Mesenchymal stem cell (in vitro differentiated cells and primary cell): ENCODE measurements around the gene TINAG.

ENCODE experiments used
- DNase-seq: peaks from one replicate; pipeline ENCODE4 v3.0.0-alpha.2; 2013
- H2AFZ ChIP-seq: one replicate; pipeline ENCODE4 v1.6.1; 2013; ENCODE audit warnings: low read depth, mild to moderate bottlenecking, control low read depth, inconsistent platforms, low read length, moderate library complexity
- H2AK5ac ChIP-seq: 2 replicates; pipeline ENCODE4 v1.6.1; 2013; ENCODE audit warnings: low read length, moderate library complexity, mild to moderate bottlenecking, inconsistent platforms; ENCODE audit not compliant: severe bottlenecking
- H2BK120ac ChIP-seq: one replicate; pipeline ENCODE4 v1.6.1; 2013; ENCODE audit warnings: low read depth, mild to moderate bottlenecking, inconsistent platforms, low read length, moderate library complexity
- H2BK12ac ChIP-seq, 2 experiments: one replicate each; pipeline ENCODE4 v1.6.1; 2013; ENCODE audit warnings: inconsistent platforms in 2 of 2, low read length in 2 of 2, mild to moderate bottlenecking in 2 of 2, moderate library complexity in 2 of 2, control low read depth in 1 of 2
- H2BK15ac ChIP-seq: one replicate; pipeline ENCODE4 v1.6.1; 2013; ENCODE audit warnings: mild to moderate bottlenecking, low read depth, inconsistent platforms; ENCODE audit not compliant: poor library complexity, severe bottlenecking
- H2BK5ac ChIP-seq: 2 replicates; pipeline ENCODE4 v1.6.1; 2013; ENCODE audit warnings: low read depth, mild to moderate bottlenecking, low read length, control low read depth, inconsistent platforms; ENCODE audit not compliant: poor library complexity, severe bottlenecking
- H3K14ac ChIP-seq, 2 experiments: one replicate each; pipeline ENCODE4 v1.6.1; 2013; ENCODE audit warnings: inconsistent platforms in 2 of 2, low read length in 2 of 2, control low read depth in 1 of 2, mild to moderate bottlenecking in 1 of 2, moderate library complexity in 1 of 2
- H3K18ac ChIP-seq, 2 experiments: one replicate each; pipeline ENCODE4 v1.6.1; 2013; ENCODE audit warnings: inconsistent platforms in 2 of 2, low read length in 2 of 2, control low read depth in 1 of 2, low read depth in 1 of 2, mild to moderate bottlenecking in 1 of 2
- H3K23ac ChIP-seq, 2 experiments: one replicate each; pipeline ENCODE4 v1.6.1; 2013; ENCODE audit warnings: inconsistent platforms in 2 of 2, low read length in 2 of 2, mild to moderate bottlenecking in 2 of 2, moderate library complexity in 2 of 2, control low read depth in 1 of 2
- H3K27ac ChIP-seq: 2 replicates; pipeline ENCODE4 v1.5.1; 2013; ENCODE audit warnings: mild to moderate bottlenecking, moderate library complexity, low read length, control low read depth, inconsistent platforms; ENCODE audit not compliant: poor library complexity, severe bottlenecking
- H3K27me3 ChIP-seq, 2 experiments: 2 replicates each; pipeline versions ENCODE4 v1.6.1 to v1.7.0; 2013; ENCODE audit warnings: low read length in 2 of 2, mild to moderate bottlenecking in 2 of 2, moderate library complexity in 2 of 2, control low read depth in 1 of 2, inconsistent platforms in 1 of 2; ENCODE audit not compliant: control insufficient read depth in 1 of 2, insufficient read depth in 1 of 2
- H3K36me3 ChIP-seq, 2 experiments: 2 replicates each; pipeline versions ENCODE4 v1.6.1 to v1.7.0; 2013; ENCODE audit warnings: low read length in 2 of 2, control low read depth in 1 of 2, inconsistent platforms in 1 of 2, low read depth in 1 of 2, mild to moderate bottlenecking in 1 of 2; ENCODE audit not compliant: insufficient read depth in 2 of 2, control insufficient read depth in 1 of 2
- H3K4ac ChIP-seq, 2 experiments: one replicate each; pipeline ENCODE4 v1.6.1; 2013; ENCODE audit warnings: inconsistent platforms in 2 of 2, low read length in 2 of 2, mild to moderate bottlenecking in 2 of 2, moderate library complexity in 2 of 2, control low read depth in 1 of 2, low read depth in 1 of 2
- H3K4me1 ChIP-seq: 2 replicates; pipeline ENCODE4 v1.6.1; 2013; ENCODE audit warnings: low read depth, low read length, control low read depth; ENCODE audit not compliant: control insufficient read depth, insufficient read depth
- H3K4me2 ChIP-seq: 2 replicates; pipeline ENCODE4 v1.6.1; 2013; ENCODE audit warnings: low read length, mild to moderate bottlenecking, inconsistent platforms; ENCODE audit not compliant: poor library complexity, severe bottlenecking
- H3K4me3 ChIP-seq, 2 experiments: 2 replicates each; pipeline versions ENCODE4 v1.5.1 to v1.7.0; 2013; ENCODE audit warnings: low read length in 2 of 2, mild to moderate bottlenecking in 2 of 2, control low read depth in 1 of 2, low read depth in 1 of 2; ENCODE audit not compliant: insufficient read depth in 1 of 2
- H3K79me1 ChIP-seq: replicated peaks from 2 replicates; pipeline ENCODE4 v1.6.1; 2013; ENCODE audit warnings: mild to moderate bottlenecking, control low read depth, low read length, inconsistent platforms; ENCODE audit not compliant: poor library complexity, severe bottlenecking
- H3K9ac ChIP-seq: 2 replicates; pipeline ENCODE4 v1.7.0; 2013; ENCODE audit warnings: mild to moderate bottlenecking, low read length, moderate library complexity
- H3K9me3 ChIP-seq: 2 replicates; pipeline ENCODE4 v1.7.0; 2013; ENCODE audit warnings: mild to moderate bottlenecking, low read length; ENCODE audit not compliant: control insufficient read depth
- H4K8ac ChIP-seq: one replicate; pipeline ENCODE4 v1.6.1; 2013; ENCODE audit warnings: inconsistent platforms, mild to moderate bottlenecking, low read length, moderate library complexity
- H4K91ac ChIP-seq: one replicate; pipeline ENCODE4 v1.6.1; 2013; ENCODE audit warnings: mild to moderate bottlenecking, low read length, inconsistent platforms
- WGBS: methylation state at CpG from one replicate; pipeline ENCODE4 v1.1.7; 2013; ENCODE audit warnings: mixed read lengths; 5-methylcytosine and 5-hydroxymethylcytosine counted together

Gene TINAG

DNA sequence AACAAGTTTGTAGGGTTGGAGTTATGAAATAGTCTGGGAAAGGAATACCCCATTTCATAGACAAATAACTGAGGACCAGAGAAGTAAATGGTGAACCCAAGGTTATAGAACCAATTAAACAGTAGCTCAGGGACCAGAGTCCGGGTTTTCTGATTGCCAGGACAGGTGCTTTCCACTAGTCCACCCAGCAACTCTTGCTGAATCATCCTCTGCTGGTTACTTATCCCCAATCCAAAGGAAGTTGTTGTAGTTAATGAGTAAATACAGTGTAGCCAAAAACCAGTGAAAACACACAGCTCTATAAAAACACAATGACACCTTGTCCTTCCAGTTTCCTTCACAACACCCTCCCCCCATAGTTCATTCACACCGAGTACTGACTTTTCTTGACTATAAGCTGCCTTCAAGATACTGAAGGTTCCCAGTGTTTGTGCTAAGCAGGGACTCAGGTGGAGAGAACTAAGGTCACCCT is 766 bp upstream of the TINAG start:
- no peak for DNase-seq

DNA sequence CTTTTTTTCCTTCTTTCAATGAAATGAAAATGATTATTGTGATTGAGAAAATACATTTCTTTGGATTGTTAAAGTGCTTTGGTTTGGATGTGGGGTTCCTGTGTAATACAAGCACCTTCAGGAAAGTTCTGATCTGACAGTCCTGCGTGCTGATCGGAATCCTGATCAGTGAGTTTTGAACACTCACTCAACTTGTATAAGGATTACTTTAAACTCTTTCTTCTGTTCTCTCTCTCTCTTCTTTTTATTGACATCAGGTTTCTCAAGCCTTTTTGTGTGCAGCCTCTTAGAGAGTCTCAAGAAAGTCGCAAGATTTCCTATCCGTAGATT is 710 bp downstream of the TINAG start:
- H3K18ac ChIP-seq = no peak overlapping the region
- no peak overlapping the region for H2BK120ac ChIP-seq
- H3K4me2 ChIP-seq = no peak overlapping the region
- H2BK15ac ChIP-seq = no peak overlapping the region
- H2BK5ac ChIP-seq = no peak overlapping the region
- peaks cover 5% of the 10 kb centered on the region for H3K79me1 ChIP-seq
- H4K91ac ChIP-seq = no peak overlapping the region
- no peak overlapping the region for H3K23ac ChIP-seq
- H3K14ac ChIP-seq = no peak overlapping the region
- H3K9ac ChIP-seq = no peak overlapping the region
- no peaks in the 10 kb centered on the region for H3K36me3 ChIP-seq
- H3K4me3 ChIP-seq = no peak overlapping the region
- H2AK5ac ChIP-seq = no peak overlapping the region
- peaks cover 1% of the 10 kb centered on the region for H3K4me1 ChIP-seq
- no peak for DNase-seq
- H3K27ac ChIP-seq = peak overlapping the region; percentile 28
- 98% methylated on average over 4 of the region's 4 CpGs for WGBS
- H3K9me3 ChIP-seq = no peaks in the 10 kb centered on the region
- H3K4ac ChIP-seq = no peak overlapping the region
- no peak overlapping the region for H4K8ac ChIP-seq
- H3K27me3 ChIP-seq = no peaks in the 10 kb centered on the region
- H2BK12ac ChIP-seq = no peak overlapping the region
- H2AFZ ChIP-seq = no peak overlapping the region

More for the DNA sequence above, 766 bp upstream of the TINAG start:
- Histone ChIP-seq H2AK5ac (peak overlapping the region; percentile 74), H3K79me1 (peaks cover 4% of the 10 kb centered on the region), H4K8ac (no peak overlapping the region), H2AFZ (no peak overlapping the region), H3K9me3 (no peaks in the 10 kb centered on the region), H2BK12ac (no peak overlapping the region), H3K4ac (no peak overlapping the region), H3K18ac (no peak overlapping the region), H3K4me1 (peaks cover 1% of the 10 kb centered on the region), H3K9ac (no peak overlapping the region), H2BK15ac (no peak overlapping the region), H4K91ac (no peak overlapping the region), H3K36me3 (no peaks in the 10 kb centered on the region), H3K4me2 (peak overlapping the region; percentile 38), H3K27ac (peak overlapping the region; percentile 89), H3K4me3 (no peak overlapping the region), H3K23ac (no peak overlapping the region), H2BK120ac (no peak overlapping the region), H2BK5ac (no peak overlapping the region), H3K14ac (no peak overlapping the region), H3K27me3 (no peaks in the 10 kb centered on the region)
- WGBS = 97% methylated on average over 2 of the region's 2 CpGs

DNA sequence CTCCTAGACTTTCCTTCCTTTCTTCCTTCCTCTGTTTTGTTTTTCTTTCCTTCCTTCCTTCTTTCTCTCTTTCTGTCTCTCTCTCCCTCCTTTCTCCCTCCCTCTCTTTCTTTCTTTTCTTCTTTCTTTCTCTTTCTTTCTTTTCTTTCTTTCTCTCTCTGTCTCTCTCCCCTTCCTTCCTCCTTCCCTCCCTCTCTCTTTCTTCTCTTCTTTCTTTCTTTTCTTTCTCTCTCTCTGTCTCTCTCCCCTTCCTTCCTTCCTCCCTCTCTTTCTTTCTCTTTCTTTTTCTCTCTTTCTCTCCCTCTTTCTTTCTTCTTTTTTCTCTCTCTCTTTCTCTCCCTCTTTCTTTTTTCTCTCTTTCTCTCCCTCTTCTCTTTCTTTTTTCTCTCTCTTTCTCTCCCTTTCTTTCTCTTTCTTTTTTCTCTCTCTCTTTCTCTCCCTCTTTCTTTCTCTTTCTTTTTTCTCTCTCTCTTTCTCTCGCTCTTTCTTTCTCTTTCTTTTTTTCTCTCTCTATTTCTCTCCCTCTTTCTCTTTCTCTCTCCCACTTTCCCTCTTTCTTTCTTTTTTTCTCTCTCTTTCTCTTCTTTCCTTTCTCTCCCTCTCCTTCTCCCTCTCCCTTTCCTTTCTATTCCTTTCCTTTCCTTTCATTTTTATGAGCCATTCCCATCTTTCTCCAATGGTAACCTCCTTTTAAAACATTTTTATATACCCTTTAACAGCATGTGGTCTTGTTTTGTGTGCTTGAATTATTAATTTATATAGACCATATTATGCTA is 2.3 kb downstream of the TINAG start:
- no peak overlapping the region for H3K23ac ChIP-seq
- H4K8ac ChIP-seq = no peak overlapping the region
- H3K4me2 ChIP-seq = no peak overlapping the region
- H2AK5ac ChIP-seq = no peak overlapping the region
- H2BK120ac ChIP-seq = no peak overlapping the region
- WGBS = 81% methylated on average over 1 of the region's 1 CpG
- H2AFZ ChIP-seq = no peak overlapping the region
- no peak overlapping the region for H3K14ac ChIP-seq
- no peak overlapping the region for H4K91ac ChIP-seq
- H3K4ac ChIP-seq = no peak overlapping the region
- H2BK5ac ChIP-seq = no peak overlapping the region
- no peaks in the 10 kb centered on the region for H3K36me3 ChIP-seq
- no peak overlapping the region for H3K27ac ChIP-seq
- peaks cover 4% of the 10 kb centered on the region for H3K79me1 ChIP-seq
- H3K9ac ChIP-seq = no peak overlapping the region
- H3K27me3 ChIP-seq = no peaks in the 10 kb centered on the region
- no peak overlapping the region for H3K18ac ChIP-seq
- no peak overlapping the region for H2BK12ac ChIP-seq
- no peak overlapping the region for H3K4me3 ChIP-seq
- peaks cover 2% of the 10 kb centered on the region for H3K4me1 ChIP-seq
- H2BK15ac ChIP-seq = no peak overlapping the region
- no peaks in the 10 kb centered on the region for H3K9me3 ChIP-seq
- DNase-seq = no peak

DNA sequence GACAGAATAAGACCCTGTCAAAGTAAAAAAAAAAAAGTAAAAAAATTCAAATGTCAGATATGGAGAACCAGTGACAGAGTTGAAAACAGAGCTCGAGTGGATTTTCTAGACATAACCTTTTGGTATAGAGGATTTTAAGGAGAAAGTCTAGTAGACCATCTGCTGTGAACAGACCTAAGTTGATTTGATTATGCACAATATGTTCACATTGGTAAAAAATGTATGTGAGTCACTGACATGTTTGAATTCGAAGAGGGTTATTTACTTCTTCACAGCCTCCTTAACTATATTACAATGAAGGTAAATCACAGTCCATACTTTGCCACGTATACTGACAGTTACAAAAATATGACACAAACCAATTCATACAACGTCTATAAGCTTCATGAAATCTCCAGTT is 7.4 kb downstream of the TINAG start:
- H3K27ac ChIP-seq = no peak overlapping the region
- H3K36me3 ChIP-seq = no peaks in the 10 kb centered on the region
- H2BK120ac ChIP-seq = no peak overlapping the region
- H2BK5ac ChIP-seq = no peak overlapping the region
- H2AK5ac ChIP-seq = no peak overlapping the region
- no peak overlapping the region for H3K18ac ChIP-seq
- no peak overlapping the region for H3K4me3 ChIP-seq
- no peak overlapping the region for H3K23ac ChIP-seq
- no peak overlapping the region for H4K8ac ChIP-seq
- 89% methylated on average over 4 of the region's 4 CpGs for WGBS
- H2AFZ ChIP-seq = no peak overlapping the region
- H3K27me3 ChIP-seq = no peaks in the 10 kb centered on the region
- H3K14ac ChIP-seq = no peak overlapping the region
- no peak overlapping the region for H3K4me2 ChIP-seq
- no peak overlapping the region for H2BK15ac ChIP-seq
- no peak for DNase-seq
- H3K79me1 ChIP-seq = peaks cover 5% of the 10 kb centered on the region
- H3K4me1 ChIP-seq = peaks cover 1% of the 10 kb centered on the region
- no peak overlapping the region for H2BK12ac ChIP-seq
- no peak overlapping the region for H4K91ac ChIP-seq
- H3K4ac ChIP-seq = no peak overlapping the region
- H3K9me3 ChIP-seq = no peaks in the 10 kb centered on the region
- H3K9ac ChIP-seq = no peak overlapping the region
